ENCODE data around the gene TROAP.
"Not testable (repeated sequence)": the region's sequence is repeated elsewhere in the genome, so short reads cannot be mapped to it uniquely, and the experiment has no call there.

TROAP gene

DNA sequence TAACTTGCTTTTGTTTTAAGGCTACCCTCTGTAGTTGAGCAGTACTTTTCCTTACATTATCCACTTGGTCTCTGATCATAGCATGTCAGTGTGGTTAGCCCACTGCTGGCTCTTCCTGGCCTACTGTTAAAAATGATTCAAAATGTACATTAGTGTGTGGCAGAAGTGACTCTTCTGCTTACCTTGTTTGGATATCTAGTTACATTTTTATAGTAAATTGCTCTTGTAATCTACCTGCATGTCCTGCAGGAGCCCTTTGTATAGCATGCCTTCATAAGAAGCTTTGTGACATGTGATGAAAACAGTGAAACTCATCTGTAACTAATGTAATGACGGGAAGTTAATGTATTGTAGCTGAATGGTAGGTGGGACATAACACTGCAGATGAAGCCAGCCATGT, 52.4 kb downstream of the TROAP start:
- ATAC-seq = no peak
- Mint-ChIP-seq H3K4me1 (peaks cover 6% of the 10 kb centered on the region), H3K27ac (no peak overlapping the region), H3K36me3 (ENCODE audit: low read depth) (peaks cover 4% of the 10 kb centered on the region), H3K27me3 (no peaks in the 10 kb centered on the region), H3K9me3 (no peaks in the 10 kb centered on the region), H3K4me3 (no peak overlapping the region)
- DNase-seq = no peak

DNA sequence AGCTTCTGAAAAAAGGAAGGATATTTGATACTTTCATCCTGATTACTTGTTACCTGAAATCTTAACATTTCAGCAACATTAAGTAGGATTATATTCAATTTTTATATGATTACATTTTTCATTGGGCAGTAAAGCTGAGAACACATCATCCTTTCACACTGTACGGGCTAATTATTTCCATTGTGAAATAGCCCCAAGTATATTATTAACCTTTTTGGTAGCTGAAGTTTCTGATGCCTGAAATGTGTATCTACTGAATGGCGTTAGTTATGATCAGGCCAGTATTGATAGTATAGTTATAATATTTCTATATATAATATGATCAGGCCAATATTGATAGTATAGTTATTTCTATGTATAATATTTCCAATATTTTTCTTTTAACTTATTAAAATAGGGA, 54.3 kb downstream of the TROAP start:
- Mint-ChIP-seq H3K27ac (no peak overlapping the region), H3K4me3 (no peak overlapping the region), H3K36me3 (ENCODE audit: low read depth) (peaks cover 1% of the 10 kb centered on the region), H3K9me3 (no peaks in the 10 kb centered on the region), H3K27me3 (no peaks in the 10 kb centered on the region), H3K4me1 (peaks cover 1% of the 10 kb centered on the region)
- ATAC-seq (no peak), DNase-seq (no peak)

DNA sequence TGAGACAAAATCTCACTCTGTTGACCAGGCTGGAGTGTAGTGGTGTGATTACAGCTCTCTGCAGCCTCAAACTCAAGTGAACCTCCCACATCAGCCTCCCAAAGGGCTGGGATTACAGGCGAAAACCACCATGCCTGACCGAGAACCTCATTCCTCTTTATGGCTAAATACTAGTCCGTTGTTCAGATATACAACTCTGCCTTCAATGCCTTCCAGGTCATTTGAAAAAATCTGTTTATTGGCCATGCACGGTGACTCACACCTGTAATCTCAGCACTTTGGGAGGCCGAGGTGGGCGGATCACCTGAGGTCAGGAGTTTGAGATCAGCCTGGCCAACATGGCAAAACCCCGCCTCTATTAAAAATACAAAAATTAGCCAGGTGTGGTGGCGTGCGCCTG, 57.1 kb downstream of the TROAP start:
- H3K4me1 Mint-ChIP-seq; ATAC-seq; H3K36me3 Mint-ChIP-seq (ENCODE audit: low read depth); H3K4me3 Mint-ChIP-seq; DNase-seq; H3K27ac Mint-ChIP-seq; H3K9me3 Mint-ChIP-seq; H3K27me3 Mint-ChIP-seq: not testable (repeated sequence)
